ENCODE results near the gene PPP2R1A. TPM values are rescaled to one million over a fixed set of nuclear protein-coding genes. Genes with fewer than 3 reads are reported as not detected.

Gene PPP2R1A
- total RNA-seq, 1 donor from 2014 or later = 218 TPM

DNA sequence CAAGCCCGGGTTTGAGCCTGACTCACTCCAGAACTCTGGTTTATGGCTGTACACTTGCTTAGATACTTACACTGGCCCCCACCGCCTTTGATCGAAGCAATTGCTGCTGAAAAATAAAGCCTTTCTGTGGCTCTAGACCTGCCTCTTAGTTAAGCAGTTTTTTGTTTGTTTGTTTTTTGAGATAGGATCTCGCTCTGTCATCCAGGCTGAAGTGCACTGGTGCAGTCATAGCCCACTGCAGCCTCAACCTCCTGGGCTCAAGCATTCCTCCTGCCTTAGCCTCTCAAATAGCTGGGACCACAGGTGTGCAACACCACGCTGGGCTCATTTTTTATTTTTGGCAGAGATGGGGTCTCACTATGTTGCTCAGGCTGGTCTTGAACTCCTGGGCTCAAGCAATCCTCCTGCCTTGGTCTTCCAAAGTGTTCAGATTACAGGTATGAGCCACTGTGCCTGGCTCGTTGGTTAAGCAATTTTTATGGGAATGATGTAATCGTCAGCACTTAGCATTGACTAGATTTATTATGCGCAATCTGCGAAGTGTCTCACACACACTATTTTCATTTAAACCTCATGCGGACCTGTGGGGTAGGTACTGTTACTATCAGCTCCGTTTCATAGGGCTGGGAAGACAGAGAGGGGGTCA is 22.2 kb downstream of the PPP2R1A start:
- peaks cover 75% of the 10 kb centered on the region for H3K36me3 Mint-ChIP-seq (ENCODE audit: low read depth)

DNA sequence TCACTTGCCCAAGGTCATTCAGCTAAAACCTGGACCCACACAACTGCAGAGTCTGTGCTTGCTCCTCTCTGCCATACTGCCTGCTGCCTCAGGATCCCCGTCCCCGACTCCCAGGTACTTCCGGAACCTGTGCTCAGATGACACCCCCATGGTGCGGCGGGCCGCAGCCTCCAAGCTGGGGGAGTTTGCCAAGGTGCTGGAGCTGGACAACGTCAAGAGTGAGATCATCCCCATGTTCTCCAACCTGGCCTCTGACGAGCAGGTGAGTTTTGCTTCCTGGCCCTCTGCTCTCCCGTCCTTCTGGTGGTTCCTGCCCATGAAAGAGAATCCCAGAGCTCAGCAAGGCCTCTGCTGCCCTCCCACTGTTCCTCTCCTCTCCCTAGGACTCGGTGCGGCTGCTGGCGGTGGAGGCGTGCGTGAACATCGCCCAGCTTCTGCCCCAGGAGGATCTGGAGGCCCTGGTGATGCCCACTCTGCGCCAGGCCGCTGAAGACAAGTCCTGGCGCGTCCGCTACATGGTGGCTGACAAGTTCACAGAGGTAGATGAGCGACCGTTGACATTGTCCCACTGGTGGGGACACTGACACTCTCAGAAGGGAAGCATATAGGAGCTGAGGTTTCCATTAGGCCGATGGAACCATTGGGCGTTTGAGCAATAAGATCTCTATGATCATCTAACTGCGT is 22.9 kb downstream of the PPP2R1A start:
- H3K27me3 Mint-ChIP-seq (ENCODE audit: low read depth) = no peaks in the 10 kb centered on the region
- H3K4me3 Mint-ChIP-seq (ENCODE audit: low read depth) = no peak overlapping the region
- no peaks in the 10 kb centered on the region for H3K9me3 Mint-ChIP-seq
- no peak overlapping the region for H3K27ac Mint-ChIP-seq
- peaks cover 75% of the 10 kb centered on the region for H3K36me3 Mint-ChIP-seq (ENCODE audit: low read depth)
- no peak for DNase-seq (ENCODE audit: low spot score)
- H3K4me1 Mint-ChIP-seq (ENCODE audit: low read depth) = no peaks in the 10 kb centered on the region
- intact Hi-C loops (cut with micrococcal nuclease) = no loop called here

More for the DNA sequence above, 22.2 kb downstream of the PPP2R1A start:
- Mint-ChIP-seq H3K4me3 (ENCODE audit: low read depth) (no peak overlapping the region), H3K27me3 (ENCODE audit: low read depth) (no peaks in the 10 kb centered on the region), H3K4me1 (ENCODE audit: low read depth) (no peaks in the 10 kb centered on the region), H3K9me3 (no peaks in the 10 kb centered on the region), H3K27ac (no peak overlapping the region)
- no peak for DNase-seq (ENCODE audit: low spot score)
- intact Hi-C loops (cut with micrococcal nuclease) = no loop called here

DNA sequence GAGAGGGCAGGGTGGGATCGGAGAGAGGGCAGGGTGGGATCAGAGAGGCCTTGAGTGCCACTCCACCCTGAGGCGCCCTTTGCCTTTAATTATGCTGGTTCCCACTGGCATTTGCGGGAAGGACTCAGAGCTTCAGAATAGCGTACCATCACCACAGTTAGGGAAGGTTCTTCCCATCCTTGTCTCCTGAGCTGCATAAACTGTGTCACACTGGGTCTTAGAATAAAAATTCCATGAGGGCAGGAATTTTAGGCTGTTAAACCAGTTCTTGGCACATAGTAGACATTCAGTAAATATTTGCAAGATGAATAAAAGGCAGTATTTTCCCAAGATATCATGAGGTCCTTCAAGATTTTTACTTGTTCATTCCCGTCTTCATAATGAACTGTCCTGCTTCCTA is 24.4 kb downstream of the PPP2R1A start:
- Mint-ChIP-seq H3K36me3 (ENCODE audit: low read depth) (peaks cover 81% of the 10 kb centered on the region), H3K27ac (no peak overlapping the region), H3K4me1 (ENCODE audit: low read depth) (no peaks in the 10 kb centered on the region), H3K9me3 (no peaks in the 10 kb centered on the region), H3K27me3 (ENCODE audit: low read depth) (no peaks in the 10 kb centered on the region), H3K4me3 (ENCODE audit: low read depth) (no peak overlapping the region)
- intact Hi-C loops (cut with micrococcal nuclease) = no loop called here
- DNase-seq (ENCODE audit: low spot score) = no peak

DNA sequence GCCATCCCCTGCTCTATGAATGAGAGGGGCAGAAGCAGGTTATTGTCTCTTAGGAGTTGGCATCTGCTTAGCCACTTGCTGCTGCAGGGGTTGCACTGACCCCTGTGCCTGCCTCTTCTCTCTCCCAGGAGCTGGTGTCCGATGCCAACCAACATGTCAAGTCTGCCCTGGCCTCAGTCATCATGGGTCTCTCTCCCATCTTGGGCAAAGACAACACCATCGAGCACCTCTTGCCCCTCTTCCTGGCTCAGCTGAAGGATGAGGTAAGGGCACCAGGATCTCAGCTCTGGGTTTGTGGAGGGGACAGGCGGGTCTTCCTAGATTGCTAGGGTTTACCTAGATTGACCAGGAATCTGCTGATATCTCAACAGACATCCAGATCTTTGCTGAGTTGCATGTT is 26.5 kb downstream of the PPP2R1A start:
- no peak overlapping the region for H3K27ac Mint-ChIP-seq
- intact Hi-C loops (cut with micrococcal nuclease) = no loop called here

DNA sequence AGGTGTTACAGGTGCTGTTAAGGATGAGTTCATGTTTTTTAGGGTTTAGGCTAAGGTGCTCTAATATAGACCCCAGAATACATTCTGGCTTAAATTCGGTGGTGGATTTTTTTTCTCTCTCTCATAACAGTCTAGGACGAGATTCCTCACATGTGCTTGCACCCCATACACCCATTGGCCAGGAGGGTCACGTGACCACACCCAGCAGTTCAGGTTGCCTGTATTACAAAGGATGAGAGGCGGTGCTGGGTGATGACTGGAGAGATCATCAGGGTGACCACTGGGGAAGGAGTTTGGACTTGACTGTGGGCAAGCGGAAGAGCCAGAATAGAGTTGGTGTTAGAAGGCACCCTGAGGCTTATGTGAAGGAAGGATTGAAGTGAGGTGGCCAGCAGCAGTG is 27.7 kb downstream of the PPP2R1A start:
- no peak overlapping the region for H3K27ac Mint-ChIP-seq
- no peaks in the 10 kb centered on the region for H3K27me3 Mint-ChIP-seq (ENCODE audit: low read depth)
- intact Hi-C loops (cut with micrococcal nuclease) = no loop called here
- peaks cover 85% of the 10 kb centered on the region for H3K36me3 Mint-ChIP-seq (ENCODE audit: low read depth)
- H3K4me1 Mint-ChIP-seq (ENCODE audit: low read depth) = no peaks in the 10 kb centered on the region
- H3K4me3 Mint-ChIP-seq (ENCODE audit: low read depth) = no peak overlapping the region
- peaks cover 3% of the 10 kb centered on the region for H3K9me3 Mint-ChIP-seq
- no peak for DNase-seq (ENCODE audit: low spot score)

More for the DNA sequence above, 26.5 kb downstream of the PPP2R1A start:
- H3K27me3 Mint-ChIP-seq (ENCODE audit: low read depth) = no peaks in the 10 kb centered on the region
- peaks cover 85% of the 10 kb centered on the region for H3K36me3 Mint-ChIP-seq (ENCODE audit: low read depth)
- H3K9me3 Mint-ChIP-seq = peaks cover 1% of the 10 kb centered on the region
- H3K4me1 Mint-ChIP-seq (ENCODE audit: low read depth) = no peaks in the 10 kb centered on the region
- no peak overlapping the region for H3K4me3 Mint-ChIP-seq (ENCODE audit: low read depth)
- DNase-seq (ENCODE audit: low spot score) = no peak

DNA sequence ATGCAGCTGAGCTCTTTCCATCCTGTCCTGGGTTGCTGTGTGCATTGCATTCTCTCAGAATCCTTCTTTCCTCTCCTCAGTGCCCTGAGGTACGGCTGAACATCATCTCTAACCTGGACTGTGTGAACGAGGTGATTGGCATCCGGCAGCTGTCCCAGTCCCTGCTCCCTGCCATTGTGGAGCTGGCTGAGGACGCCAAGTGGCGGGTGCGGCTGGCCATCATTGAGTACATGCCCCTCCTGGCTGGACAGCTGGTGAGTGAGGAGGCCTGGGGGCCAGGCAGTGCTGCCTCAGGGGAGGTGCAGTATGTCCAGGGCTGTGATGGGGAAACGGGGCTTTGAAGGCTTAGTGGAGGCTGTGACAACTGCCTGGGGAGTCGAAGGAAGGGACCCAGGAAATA is 29.8 kb downstream of the PPP2R1A start:
- intact Hi-C loops (cut with micrococcal nuclease) = no loop called here
- peaks cover 87% of the 10 kb centered on the region for H3K36me3 Mint-ChIP-seq (ENCODE audit: low read depth)
- H3K27me3 Mint-ChIP-seq (ENCODE audit: low read depth) = no peaks in the 10 kb centered on the region
- no peak overlapping the region for H3K27ac Mint-ChIP-seq
- H3K9me3 Mint-ChIP-seq = peaks cover 3% of the 10 kb centered on the region
- DNase-seq (ENCODE audit: low spot score) = no peak
- H3K4me1 Mint-ChIP-seq (ENCODE audit: low read depth) = no peaks in the 10 kb centered on the region
- no peak overlapping the region for H3K4me3 Mint-ChIP-seq (ENCODE audit: low read depth)

DNA sequence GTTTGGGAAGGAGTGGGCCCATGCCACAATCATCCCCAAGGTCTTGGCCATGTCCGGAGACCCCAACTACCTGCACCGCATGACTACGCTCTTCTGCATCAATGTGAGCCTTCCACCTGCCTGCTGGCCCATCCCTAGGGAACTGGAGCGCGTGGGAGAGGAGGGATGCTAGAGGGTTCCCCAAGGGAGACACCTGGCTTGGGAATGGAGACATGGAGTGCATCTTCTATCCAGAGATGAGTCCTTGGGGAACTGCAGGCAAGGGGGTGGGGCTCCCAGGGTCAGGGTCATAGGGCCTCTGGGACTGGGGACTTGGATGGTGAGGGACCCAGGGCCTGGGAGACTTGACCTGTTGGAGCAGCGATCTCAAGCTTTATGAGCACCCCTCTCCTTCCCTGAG is 31.2 kb downstream of the PPP2R1A start:
- Mint-ChIP-seq H3K4me1 (ENCODE audit: low read depth) (no peaks in the 10 kb centered on the region), H3K4me3 (ENCODE audit: low read depth) (no peak overlapping the region), H3K36me3 (ENCODE audit: low read depth) (peaks cover 92% of the 10 kb centered on the region), H3K27me3 (ENCODE audit: low read depth) (no peaks in the 10 kb centered on the region), H3K9me3 (peaks cover 3% of the 10 kb centered on the region), H3K27ac (no peak overlapping the region)
- intact Hi-C loops (cut with micrococcal nuclease) = no loop called here
- DNase-seq (ENCODE audit: low spot score) = no peak

DNA sequence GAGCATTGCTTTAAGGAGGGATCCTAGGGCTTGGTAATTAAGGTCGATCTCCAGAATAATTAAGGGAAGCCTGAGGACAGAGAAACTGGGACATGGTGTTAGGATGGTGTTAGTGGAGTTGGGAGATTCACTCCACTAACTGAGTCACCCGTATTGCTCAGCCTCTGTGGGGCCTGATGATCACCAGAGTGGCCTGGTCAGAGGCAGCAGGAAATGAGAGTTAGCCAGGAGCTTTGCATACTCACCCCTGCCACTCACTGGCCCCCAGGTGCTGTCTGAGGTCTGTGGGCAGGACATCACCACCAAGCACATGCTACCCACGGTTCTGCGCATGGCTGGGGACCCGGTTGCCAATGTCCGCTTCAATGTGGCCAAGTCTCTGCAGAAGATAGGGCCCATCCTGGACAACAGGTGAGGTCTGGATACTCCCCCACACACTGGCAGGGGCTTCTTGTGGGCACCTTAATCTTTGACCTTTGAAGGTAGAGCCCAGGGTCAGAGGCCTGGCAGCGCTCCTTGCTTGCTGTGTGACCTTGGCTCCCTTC is 32.1 kb downstream of the PPP2R1A start:
- no peaks in the 10 kb centered on the region for H3K4me1 Mint-ChIP-seq (ENCODE audit: low read depth)
- no peak overlapping the region for H3K4me3 Mint-ChIP-seq (ENCODE audit: low read depth)
- no peaks in the 10 kb centered on the region for H3K27me3 Mint-ChIP-seq (ENCODE audit: low read depth)
- H3K36me3 Mint-ChIP-seq (ENCODE audit: low read depth) = peaks cover 95% of the 10 kb centered on the region
- no peak for DNase-seq (ENCODE audit: low spot score)
- intact Hi-C loops (cut with micrococcal nuclease) = no loop called here
- H3K27ac Mint-ChIP-seq = no peak overlapping the region
- H3K9me3 Mint-ChIP-seq = peaks cover 3% of the 10 kb centered on the region

DNA sequence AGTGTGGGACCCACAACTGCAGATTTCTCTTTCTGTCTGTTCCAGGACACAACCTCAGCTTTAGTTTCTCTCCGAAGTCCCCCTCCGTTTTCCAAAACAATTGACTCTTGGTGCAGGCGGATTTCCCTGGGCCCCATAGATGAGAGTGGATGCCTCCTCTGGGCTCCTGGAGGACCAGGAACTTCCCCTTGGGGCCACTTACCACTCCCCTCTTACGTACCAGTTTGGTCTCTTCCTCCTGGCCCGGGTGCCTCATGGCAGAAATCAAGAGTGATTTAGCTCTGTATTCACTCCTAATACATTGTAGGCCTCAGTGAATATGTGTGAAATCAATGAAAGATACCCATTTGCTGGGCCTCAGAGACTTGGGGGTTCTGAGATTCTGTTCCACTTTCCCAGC is 34.4 kb downstream of the PPP2R1A start:
- H3K27ac Mint-ChIP-seq = no peak overlapping the region
- H3K4me1 Mint-ChIP-seq (ENCODE audit: low read depth) = peaks cover 4% of the 10 kb centered on the region
- DNase-seq (ENCODE audit: low spot score) = no peak
- intact Hi-C loops (cut with micrococcal nuclease) = no loop called here
- no peaks in the 10 kb centered on the region for H3K27me3 Mint-ChIP-seq (ENCODE audit: low read depth)
- peaks cover 94% of the 10 kb centered on the region for H3K36me3 Mint-ChIP-seq (ENCODE audit: low read depth)
- peaks cover 3% of the 10 kb centered on the region for H3K9me3 Mint-ChIP-seq
- H3K4me3 Mint-ChIP-seq (ENCODE audit: low read depth) = no peak overlapping the region

DNA sequence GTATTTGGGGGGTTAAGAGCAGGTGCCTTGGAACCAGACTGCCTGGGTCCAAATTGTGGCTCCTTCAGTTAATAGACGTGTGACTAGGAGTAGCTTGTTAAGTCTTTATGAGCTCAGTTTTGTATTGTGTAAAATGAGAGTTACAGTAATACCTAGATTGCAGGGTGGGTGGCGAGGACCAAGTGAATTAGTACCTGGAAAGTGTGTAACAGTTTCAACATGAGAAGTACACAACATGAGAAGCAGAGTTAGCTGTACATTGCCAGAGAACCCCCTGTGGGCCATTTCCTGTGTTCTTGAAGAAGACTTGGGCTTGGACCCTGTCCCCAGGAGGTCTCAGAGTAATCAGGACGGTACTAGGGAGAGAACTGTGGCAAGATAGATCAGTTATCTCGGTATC is 36.8 kb downstream of the PPP2R1A start:
- intact Hi-C loops (cut with micrococcal nuclease) = no loop called here
- peaks cover 6% of the 10 kb centered on the region for H3K4me1 Mint-ChIP-seq (ENCODE audit: low read depth)
- peaks cover 81% of the 10 kb centered on the region for H3K36me3 Mint-ChIP-seq (ENCODE audit: low read depth)
- peak overlapping the region; percentile 14 for H3K27ac Mint-ChIP-seq
- H3K27me3 Mint-ChIP-seq (ENCODE audit: low read depth) = no peaks in the 10 kb centered on the region
- no peaks in the 10 kb centered on the region for H3K9me3 Mint-ChIP-seq
- no peak overlapping the region for H3K4me3 Mint-ChIP-seq (ENCODE audit: low read depth)
- no peak for DNase-seq (ENCODE audit: low spot score)

DNA sequence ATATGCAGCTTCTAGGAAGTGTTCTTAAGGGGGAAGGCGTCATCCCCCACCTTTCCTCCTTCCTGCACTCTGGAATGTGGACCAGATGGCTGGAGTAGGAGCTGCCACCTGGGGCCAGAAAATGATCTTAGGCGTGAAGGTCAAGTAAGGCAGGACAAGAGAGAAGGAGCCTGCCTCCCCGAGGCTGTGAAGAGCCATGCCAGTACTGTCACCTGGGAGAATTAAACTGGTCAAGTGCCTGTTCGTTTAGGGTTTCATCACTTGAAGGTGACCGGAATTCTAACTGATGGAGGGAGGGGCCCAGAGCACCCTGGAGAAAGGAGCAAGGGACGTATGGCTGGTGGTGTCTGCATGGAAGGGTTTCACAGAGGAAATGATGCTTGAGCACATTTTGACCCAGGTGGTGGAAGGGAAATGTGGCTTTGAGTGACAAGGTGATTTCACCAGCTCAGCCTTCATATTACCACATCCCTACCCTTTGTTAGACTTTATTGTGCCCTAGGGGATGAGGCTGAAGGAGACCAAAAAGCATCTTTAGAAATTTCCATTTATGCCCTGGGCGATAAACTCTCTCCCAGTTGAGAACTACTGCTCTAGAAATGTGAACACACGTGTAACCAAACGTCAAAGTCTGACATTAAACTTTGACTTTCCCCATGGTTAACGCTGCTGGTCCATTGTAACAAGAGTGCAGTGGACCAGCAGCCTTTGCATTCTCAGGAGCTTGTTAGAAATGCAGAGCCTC is 37.5 kb downstream of the PPP2R1A start:
- intact Hi-C loops (cut with micrococcal nuclease) = no loop called here
- no peak for DNase-seq (ENCODE audit: low spot score)
- H3K27me3 Mint-ChIP-seq (ENCODE audit: low read depth) = no peaks in the 10 kb centered on the region
- no peak overlapping the region for H3K4me3 Mint-ChIP-seq (ENCODE audit: low read depth)
- peaks cover 6% of the 10 kb centered on the region for H3K4me1 Mint-ChIP-seq (ENCODE audit: low read depth)
- peak overlapping the region; percentile 14 for H3K27ac Mint-ChIP-seq
- H3K9me3 Mint-ChIP-seq = no peaks in the 10 kb centered on the region
- peaks cover 78% of the 10 kb centered on the region for H3K36me3 Mint-ChIP-seq (ENCODE audit: low read depth)

DNA sequence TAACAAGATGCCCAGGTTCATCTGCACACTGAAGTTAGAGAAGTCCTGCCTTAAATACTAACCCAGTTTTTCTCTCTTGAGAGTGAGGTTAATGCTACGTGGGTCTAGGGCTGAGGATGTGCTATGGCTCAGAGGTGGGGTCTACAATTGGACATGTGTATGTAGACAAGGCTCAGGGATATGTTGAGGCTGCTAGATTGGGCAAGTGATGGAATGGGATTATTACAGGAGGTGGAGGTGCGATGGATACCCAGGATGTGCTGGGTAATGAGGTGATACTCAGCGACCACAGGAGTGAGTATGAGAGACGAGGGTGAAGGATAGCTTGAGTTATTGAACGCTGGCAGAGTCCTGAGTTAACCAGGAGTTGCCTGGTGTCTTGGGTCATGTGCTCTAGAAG is 38.1 kb downstream of the PPP2R1A start:
- peaks cover 72% of the 10 kb centered on the region for H3K36me3 Mint-ChIP-seq (ENCODE audit: low read depth)

DNA sequence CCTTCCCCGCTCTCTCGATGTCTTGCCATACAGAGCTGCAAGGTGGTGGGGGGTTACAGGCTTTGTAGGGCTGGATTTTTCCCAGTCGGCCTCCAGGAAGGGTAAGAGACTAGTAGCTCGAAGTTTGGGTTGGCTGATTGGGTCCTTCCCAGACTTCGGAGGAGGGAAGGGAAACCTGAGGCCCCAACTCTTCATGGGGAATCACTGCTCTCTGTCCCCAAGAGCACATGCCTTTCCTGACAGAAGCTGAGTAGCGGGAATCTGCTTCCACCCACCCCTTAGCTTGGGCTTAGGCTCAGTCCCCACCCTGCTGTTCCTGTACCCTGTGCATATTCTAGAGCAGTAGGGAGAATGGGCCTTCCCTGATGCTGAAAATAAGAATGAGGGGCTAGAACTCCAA is 39.7 kb downstream of the PPP2R1A start:
- no peak for DNase-seq (ENCODE audit: low spot score)
- no peaks in the 10 kb centered on the region for H3K27me3 Mint-ChIP-seq (ENCODE audit: low read depth)
- H3K4me3 Mint-ChIP-seq (ENCODE audit: low read depth) = no peak overlapping the region
- H3K9me3 Mint-ChIP-seq = peaks cover 3% of the 10 kb centered on the region
- peaks cover 57% of the 10 kb centered on the region for H3K36me3 Mint-ChIP-seq (ENCODE audit: low read depth)
- peaks cover 6% of the 10 kb centered on the region for H3K4me1 Mint-ChIP-seq (ENCODE audit: low read depth)
- H3K27ac Mint-ChIP-seq = no peak overlapping the region
- intact Hi-C loops (cut with micrococcal nuclease) = no loop called here

More for the DNA sequence above, 38.1 kb downstream of the PPP2R1A start:
- intact Hi-C loops (cut with micrococcal nuclease) = no loop called here
- no peak overlapping the region for H3K27ac Mint-ChIP-seq
- H3K4me3 Mint-ChIP-seq (ENCODE audit: low read depth) = no peak overlapping the region
- H3K27me3 Mint-ChIP-seq (ENCODE audit: low read depth) = no peaks in the 10 kb centered on the region
- no peak for DNase-seq (ENCODE audit: low spot score)
- no peaks in the 10 kb centered on the region for H3K9me3 Mint-ChIP-seq
- H3K4me1 Mint-ChIP-seq (ENCODE audit: low read depth) = peaks cover 6% of the 10 kb centered on the region

Measured in activated T-helper 2 cell treated with anti-CD3 and anti-CD28 coated beads, Interferon-gamma antibody, Interleukin-2, Interleukin-4, amounts not matched to agents 10 μg/mL and 5 μg/mL and 100 μg/mL, durations not matched to agents 14 hours and 24 hours and 36 hours (primary cell).